GM18861 (cell line): ENCODE measurements around the gene TEF.
"Not testable (repeated sequence)": the region's sequence is repeated elsewhere in the genome, so short reads cannot be mapped to it uniquely, and the experiment has no call there.

Experiments used
- ATAC-seq: cut with Tn5 transposase; IDR thresholded peaks from one replicate; pipeline ENCODE4 v1.9.1; 2021; ENCODE audit not compliant: unreplicated experiment

TEF gene

DNA sequence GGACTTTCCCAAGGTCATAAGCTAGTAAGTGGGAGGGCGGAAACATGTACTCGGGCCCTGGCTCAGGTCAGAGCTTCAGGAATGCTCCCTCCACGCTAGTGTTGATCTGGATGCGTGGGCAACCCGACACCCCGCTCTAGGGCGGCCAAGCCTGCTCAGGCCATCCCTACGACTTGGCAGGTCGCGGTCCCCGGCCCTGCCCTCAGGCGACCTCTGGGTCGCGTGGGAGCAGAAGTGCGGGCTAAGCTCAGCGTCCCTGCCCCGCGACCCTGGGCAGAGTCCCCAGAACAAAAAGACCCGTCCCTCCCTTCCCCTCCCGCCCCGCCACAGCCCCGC is 781 bp upstream of the TEF start:
- peak; percentile 7 for ATAC-seq

DNA sequence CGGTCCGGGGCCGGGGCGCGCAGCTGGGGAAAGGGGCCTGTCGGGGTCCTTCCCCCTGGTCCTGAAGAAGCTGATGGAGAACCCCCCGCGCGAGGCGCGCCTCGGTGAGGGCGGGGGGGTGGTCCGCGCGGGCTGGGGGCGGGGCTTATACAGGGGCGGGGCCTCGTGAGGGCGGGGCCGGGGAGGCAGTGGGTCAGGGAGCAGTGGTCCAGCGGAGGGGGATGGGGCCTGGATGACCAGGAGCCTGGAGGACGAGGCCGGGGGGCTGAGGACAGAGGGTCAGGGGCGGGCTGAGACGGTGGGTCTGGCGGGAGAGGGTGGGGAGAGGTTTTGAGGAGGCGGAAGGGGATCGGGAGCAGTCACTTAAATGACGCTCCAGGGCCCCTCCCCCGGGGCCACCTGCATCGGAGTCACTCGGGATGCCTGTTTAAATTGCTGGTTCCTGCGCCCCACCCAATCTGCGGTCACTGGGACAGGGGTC is 396 bp downstream of the TEF start:
- no peak for ATAC-seq

DNA sequence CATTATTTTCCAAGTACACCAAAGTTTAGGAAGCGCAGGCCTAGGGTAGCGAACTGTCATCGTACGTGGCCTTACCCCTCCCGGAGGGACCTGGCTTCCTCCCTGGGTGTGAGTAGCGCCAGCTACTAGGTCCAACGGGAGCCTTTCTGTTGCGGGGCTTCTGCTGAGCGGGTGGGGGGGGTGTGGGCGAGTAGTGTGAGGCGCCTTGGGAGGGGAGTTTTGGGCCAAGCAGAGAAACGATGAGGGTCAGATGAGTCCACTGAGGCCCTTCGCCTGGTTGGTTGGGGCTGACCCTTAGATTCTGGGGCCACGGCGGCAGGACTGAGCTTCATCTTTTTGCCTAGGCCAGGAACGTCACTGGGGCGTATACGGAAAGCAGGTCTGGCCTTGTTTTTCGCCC is 868 bp downstream of the TEF start:
- no peak for ATAC-seq

DNA sequence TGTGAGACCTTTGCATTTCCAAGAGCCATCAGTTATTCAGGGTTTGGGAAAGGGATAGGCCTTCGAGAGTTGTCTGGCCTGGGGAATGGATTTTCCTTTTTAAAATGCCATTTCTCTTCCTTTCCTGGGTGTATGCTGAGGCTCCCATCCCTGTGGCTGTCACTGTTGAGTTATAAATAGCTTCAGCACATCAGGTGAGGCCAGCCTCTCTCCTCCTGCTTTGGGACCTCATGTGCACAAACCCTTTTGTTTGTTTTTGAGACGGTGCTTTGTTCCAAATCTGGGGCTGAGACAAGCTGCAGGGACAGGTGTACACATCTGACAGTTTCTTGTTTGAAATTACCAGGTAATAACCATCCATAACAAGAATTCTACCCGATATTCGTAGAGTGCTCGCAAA is 1.3 kb downstream of the TEF start:
- ATAC-seq = no peak

DNA sequence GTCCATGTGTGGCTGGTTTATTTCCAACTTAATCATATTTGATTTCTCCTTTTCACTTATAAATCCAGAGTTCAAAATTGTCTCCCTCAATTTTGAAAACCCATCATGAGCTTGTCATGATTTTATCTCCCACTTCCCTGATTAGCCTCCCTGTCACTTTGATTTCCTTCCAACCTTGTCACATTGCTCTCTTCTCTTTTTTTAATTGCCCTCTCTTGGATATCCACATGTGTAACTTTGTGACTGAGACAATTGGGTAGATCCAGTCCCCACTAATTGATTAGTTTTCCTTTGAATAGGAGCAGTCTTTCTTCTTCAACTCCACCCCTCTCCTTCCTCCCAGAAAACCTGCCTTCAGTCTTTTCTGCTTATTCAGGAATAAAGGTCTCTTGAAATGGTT is 2.4 kb downstream of the TEF start:
- no peak for ATAC-seq

DNA sequence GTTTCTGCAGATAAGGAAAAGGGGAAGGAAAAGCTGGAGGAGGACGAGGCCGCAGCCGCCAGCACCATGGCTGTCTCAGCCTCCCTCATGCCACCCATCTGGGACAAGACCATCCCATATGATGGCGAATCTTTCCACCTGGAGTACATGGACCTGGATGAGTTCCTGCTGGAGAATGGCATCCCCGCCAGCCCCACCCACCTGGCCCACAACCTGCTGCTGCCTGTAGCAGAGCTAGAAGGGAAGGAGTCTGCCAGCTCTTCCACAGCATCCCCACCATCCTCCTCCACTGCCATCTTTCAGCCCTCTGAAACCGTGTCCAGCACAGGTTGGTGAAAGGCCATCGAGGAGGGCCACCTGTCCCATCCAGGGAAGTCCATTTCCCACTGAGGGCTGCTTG is 5.6 kb downstream of the TEF start:
- no peak for ATAC-seq

DNA sequence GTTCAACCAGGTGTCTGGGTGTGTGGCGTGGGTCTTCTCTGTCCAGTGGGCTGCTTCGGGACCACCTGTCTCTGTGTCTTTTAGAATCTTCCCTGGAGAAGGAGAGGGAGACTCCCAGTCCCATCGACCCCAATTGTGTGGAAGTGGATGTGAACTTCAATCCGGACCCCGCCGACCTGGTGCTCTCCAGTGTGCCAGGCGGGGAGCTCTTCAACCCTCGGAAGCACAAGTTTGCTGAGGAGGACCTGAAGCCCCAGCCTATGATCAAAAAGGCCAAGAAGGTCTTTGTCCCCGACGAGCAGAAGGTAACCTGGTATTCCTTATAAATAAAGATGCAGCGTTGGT is 12.2 kb downstream of the TEF start:
- no peak for ATAC-seq

DNA sequence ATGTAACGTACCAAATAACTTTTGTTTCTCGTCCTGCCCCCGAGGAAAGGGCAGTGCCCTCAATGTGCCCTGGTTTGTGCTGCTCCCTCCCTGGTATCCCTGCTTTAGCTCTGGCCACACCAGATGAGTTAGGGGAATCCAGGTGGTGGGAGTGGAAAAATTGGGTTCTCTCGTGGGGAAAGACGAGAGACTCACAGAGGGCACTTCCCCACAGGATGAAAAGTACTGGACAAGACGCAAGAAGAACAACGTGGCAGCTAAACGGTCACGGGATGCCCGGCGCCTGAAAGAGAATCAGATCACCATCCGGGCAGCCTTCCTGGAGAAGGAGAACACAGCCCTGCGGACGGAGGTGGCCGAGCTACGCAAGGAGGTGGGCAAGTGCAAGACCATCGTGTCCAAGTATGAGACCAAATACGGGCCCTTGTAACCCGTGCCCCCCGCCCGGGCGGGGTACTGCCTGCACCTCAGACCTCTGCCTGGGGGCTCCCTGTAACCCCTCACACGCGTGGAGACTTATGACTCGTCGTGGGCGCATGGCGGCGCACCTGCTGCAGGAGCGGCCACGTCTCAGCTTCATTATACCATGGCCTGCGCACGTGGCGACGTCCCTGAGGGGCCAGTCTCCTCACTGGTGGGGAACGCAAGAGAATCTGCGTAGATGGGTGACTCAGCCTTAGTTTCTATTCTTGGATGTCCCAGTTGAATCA is 13.9 kb downstream of the TEF start:
- no peak for ATAC-seq

DNA sequence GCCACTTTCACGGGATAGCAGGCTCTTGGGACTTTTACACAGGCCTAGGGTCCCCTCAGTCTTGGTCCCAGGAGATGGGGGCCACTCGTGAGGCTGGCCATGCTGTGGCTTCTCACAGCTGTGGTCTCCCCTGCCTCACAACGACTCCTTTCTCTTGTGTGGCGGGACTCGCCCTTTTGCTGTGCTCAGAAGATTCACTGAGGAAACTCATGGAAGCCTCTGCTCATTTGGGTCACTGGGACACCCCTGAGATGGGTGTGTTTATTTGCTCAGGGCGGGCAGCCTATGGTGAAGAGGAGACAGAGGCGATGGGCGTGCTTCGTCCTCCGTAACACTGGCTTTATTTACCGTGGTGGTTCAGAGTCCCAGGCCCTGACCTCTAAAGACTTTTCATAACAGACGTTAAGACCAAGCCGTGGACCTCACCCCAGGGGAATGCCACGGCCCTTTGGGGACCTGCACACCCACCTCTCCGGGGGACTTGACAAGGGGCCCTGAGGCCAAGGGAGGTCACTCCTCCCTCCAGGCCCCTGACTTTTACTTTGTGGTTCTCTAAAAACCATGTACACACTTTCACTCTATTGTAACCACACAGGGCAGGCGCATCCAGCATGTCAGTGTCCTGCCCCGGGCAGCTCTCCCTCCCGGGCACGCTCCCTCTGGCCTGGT is 15.5 kb downstream of the TEF start:
- ATAC-seq = no peak

DNA sequence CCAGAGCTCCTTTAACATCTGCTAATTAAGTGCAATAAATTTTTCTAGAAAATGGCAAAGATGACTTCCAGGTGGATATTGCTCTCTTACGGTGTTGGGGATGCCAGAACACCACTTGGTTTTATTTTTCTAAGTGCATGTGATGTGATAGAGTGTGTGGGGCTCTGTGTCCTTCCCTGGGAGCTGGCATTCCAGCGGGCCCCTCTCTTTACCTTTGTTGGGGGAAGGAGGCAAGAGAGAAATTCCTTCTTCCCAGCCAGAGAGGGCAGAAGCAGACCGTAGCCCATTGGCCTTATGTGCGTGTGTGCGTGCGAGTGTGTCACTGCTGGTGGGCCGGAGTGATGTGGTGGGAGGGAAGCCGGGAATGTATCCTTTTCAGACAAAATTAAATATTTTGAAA is 17.2 kb downstream of the TEF start:
- no peak for ATAC-seq

DNA sequence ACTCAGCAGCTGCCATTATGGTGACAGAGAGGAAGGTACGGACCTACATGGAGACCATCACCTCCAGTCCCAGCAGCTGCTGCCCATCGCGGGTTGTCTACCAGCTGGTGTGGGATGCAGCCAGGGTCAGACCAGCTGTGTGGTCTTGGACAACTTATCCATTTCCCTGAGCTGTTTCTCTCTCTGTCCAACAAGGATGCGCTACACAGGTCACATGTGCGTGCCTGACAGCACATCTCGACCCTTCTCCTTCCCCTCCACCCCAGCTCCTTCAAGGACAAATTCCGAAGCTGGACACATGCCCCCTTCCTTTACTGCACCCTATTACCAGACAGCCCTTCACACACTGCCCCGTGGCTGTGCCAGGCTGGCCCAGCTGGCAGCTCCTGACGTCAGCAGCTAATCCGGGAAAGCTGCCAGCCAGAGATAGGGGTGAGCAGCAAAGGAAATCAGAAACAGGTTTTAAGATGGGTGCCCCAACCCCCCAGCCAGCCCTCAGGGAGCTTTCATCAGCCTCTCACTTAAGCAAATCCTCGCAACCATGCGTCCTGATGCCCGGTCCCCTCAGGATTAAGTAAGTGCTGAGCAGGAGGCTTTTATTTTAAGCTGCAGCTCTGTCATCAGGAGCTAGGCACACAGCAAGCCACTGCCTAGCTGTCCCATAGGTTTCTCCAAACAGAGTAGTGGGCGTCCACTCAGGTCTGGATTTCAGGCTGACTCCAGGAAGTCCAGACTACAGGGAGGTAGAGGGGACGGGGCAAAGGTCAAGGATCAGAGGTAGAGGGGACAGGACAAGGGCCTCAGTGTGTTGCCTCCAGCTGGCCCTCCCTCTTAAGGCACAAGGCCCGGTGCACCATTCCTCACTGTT is 20.3 kb downstream of the TEF start:
- no peak for ATAC-seq

DNA sequence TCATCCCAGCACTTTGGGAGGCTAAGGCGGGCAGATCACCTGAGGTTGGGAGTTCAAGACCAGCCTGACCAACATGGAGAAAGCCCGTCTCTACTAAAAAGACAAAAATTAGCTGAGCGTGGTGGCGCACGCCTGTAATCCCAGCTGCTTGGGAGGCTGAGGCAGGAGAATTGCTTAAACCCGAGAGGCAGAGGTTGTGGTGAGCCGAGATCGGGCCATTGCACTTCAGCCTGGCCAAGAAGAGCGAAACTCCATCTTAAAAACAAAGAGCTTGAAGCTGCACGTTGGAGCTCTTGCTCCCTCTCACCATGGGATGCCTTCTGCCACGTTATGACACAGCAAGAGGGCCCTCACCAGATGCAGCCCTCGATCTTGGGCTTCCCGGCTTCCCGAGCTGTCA is 21.1 kb downstream of the TEF start:
- ATAC-seq = not testable (repeated sequence)

DNA sequence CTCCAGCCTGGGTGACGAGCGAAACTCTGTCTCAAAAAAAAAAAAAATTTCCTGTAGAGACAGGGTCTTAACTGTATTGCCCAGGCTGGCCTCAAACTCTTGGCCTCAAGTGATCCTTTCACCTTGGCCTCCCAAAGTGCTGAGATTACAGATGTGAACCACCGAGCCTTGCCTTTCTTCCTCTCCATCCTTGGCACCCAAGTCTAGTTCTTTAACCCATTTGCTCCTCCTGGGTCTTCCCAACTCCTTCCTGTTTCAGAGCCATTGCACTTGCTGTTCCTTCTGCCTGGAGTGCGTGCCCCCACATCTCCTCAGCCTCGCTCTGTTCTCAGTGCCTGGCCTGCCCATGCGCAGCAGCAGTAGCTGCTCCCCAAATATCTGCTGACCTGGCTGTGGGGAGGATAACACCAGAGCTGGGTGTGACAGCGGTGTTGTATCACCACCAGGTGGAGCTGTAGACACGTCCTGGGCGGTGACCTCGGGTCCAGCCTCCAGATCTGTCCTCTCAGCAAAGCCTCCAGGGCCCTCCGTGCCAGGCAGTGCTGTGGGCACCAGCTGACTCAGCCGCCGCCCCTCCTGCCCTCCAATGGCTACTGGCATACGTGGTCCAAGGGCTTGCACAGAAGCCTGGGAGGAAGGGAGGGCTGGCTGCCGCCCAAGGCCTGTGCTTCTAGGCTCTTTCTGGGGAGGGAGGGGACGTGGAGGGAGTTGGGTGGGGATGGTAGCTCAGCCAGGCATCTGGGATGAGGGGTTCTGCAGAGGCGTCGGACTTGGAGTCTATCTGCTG is 22.0 kb downstream of the TEF start:
- peak; percentile 64 for ATAC-seq

DNA sequence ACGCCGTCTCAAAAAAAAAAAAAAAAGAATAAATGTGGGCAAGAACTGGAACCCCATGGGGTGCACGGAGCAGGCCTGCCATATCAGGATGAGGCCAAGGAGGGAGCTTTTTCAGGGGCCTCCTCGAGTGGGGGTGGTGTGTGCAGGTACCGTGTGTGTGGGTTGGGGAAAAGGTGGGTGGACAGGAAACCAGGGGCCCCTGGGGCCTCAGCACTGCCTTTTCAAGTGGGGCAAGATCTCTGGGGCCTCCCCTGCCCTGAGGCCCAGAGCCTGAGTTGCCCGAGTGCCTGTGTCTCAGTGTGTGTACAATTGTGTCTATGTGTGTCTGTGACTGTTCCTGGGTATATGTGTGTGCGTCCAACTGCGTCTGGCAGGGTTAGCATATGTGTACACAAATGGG is 23.8 kb downstream of the TEF start:
- ATAC-seq = no peak

DNA sequence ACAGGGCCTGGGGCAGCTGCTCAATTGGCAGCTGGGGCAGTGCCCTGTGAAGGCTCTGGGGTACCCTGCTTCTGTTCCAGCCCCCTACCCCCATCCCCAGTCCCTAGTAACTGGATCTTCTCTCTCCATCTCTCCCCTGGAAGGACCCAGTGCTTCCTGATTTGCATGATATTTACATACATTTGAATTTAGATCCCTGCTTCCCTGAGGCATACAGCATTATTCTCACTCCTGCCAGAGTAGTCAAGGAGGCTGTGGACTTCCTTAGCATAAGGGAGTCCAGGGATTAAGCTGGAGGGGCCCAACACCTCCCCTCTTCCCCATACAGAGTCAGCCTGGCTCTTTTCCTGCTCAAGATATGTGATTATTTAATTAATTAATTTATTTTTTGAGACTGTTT is 24.7 kb downstream of the TEF start:
- no peak for ATAC-seq

DNA sequence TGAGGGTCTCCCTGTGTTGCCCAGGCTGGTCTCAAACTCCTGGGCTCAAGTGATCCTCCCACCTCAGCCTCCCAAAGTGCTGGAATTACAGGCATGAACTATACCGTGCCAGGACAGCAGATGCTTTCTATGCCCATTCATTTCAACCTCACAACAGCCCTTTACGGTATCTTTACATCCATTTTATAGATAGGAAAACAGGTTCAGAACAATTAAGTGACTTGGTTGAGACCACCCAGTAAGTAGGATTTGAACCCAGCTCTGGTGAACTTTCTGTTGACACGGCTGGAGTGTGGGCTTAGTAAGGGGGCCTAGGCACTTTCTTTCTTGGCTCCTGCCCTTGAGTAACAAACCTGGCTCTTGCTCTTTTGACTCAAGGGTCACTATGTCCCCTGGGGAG is 25.7 kb downstream of the TEF start:
- ATAC-seq = no peak

DNA sequence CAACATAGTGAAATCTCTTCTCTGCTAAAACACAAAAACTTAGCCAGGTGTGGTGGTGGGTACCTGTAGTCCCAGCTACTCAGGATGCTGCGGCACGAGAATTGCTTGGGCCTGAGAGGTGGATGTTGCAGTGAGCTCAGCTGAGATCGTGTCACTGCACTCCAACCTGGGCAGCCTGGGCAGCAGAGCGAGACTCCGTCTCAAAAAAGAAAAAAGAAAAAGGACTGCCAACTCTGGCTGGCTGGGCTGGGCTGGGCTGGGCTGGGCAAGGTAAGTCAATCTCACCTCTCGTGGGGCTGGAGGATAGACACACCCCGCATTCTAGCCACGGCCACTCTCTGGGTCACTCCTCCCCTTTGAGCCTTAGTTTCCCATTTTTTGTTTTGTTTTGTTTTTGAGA is 26.9 kb downstream of the TEF start:
- no peak for ATAC-seq

DNA sequence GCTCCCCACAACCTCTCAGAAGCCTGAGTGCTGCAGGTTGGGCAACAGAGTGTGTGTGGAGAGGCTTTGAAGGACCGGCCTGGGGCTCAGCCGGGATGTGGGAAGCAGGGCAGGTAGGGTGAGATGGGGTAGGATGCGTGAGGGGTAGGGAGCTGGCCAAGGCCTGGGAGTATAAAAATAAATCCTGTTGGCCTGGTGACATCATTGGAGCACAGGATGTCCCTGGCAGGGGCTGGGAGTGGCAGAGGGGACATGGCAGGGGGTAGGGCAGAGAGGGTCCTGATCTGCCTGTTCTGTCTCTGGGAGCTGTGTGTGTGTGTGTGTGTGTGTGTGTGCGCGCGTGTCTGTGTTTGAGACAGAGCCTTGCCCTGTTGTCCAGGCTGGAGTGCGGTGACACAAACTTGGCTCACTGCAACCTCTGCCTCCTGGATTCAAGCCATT is 28.6 kb downstream of the TEF start:
- ATAC-seq = no peak

DNA sequence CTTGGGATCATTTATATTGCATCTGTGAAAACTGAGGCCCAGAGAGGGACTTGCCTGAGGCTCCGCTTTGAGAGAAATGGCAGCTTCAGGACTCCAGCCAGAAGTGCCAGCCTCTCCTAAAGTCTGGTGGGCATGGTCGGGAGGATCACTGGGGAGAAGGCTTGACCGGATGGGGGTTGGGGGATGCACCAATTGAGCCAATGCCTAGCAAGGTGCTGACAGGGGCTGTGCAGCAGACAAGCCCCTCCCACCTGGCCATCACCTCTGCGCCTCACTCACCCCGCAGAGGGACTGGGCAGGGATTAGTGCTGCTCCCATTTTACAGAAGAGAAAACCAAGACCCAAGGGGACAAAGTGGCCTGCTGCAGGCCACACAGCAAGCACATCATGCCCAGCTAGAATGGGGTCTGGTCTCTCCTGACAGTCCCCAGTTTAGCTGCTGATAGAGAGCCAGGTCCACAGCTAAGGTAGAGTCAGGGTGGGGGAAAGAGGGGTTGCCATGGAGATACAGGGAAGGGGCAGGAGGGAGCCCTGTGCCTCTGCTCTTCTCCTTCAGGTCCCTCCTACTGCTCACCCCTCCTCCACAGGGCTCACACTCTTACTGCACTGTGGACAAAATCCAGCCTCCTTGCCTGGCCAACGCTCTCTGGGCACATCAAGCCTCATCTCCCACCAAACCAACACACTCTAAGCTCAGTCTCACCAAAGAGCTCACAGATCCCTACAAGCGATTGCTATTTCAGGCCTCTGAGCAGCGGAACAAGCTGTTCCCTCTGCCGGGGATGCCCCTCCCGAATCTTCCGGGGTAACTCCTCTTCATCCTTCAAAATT is 29.5 kb downstream of the TEF start:
- ATAC-seq = no peak

DNA sequence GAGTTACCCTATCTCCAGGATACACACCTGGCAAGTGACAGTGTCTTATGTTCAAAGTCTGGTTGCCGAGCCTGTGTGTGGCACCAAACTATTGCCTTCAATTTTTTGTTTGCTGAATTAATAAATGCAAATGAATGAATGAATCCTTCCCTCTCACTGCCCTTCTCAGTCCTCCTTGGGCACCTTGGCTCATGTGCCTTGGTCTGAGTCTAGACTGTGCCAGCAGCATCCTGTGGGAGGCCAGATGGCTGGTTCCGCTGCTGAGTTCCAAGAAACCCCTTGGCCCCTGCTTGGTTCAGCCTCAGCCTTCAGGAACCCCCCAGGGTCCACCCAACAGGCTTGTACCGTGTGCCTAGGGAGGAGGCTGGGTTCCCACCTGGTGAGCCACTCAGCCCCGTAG is 33.8 kb downstream of the TEF start:
- no peak for ATAC-seq
